OCI-LY7 (cell line): ENCODE measurements around the gene EPHX1. TPM values are rescaled to one million over a fixed set of nuclear protein-coding genes. Genes with fewer than 3 reads are reported as not detected.

Experiments
- BruUV-seq: library from RNA; stranded (reverse); fragments of 400-500 nt; replicated peaks from 2 replicates; lab custom pipeline; 2021; lab: Mats Ljungman, UMichigan
- CTCF ChIA-PET: fragments of 300-600 bp; sonication (Branson Sonifier 250); formaldehyde crosslinking; loops from one replicate; lab custom pipeline; 2022; ENCODE audit warnings: antibody characterized with exemption; ENCODE audit not compliant: unreplicated experiment; lab: Charles Lee
- POLR2A ChIA-PET: fragments of 300-600 bp; sonication (Branson Sonifier 250); formaldehyde crosslinking; loops from one replicate; lab custom pipeline; 2022; ENCODE audit warnings: antibody characterized with exemption; lab: Charles Lee
- DNase-seq: peaks from one replicate; pipeline ENCODE4 v3.0.0-alpha.2; 2015; ENCODE audit warnings: low spot score
- H2AFZ ChIP-seq: fragments of 200-600 bp; sonication (generic), shearing (Covaris generic); 2 replicates; pipeline ENCODE4 v1.6.1; 2014; ENCODE audit warnings: mild to moderate bottlenecking, antibody characterized with exemption, low read length, moderate library complexity
- H3K27ac ChIP-seq: fragments of 200-600 bp; sonication (generic); 2 replicates; pipeline ENCODE4 v1.5.1; 2014; ENCODE audit warnings: mixed run types, low read depth, mild to moderate bottlenecking, moderate library complexity, low read length, inconsistent platforms; ENCODE audit not compliant: poor library complexity, severe bottlenecking
- H3K36me3 ChIP-seq: fragments of 200-600 bp; sonication (generic); 2 replicates; pipeline ENCODE4 v1.6.1; 2014; ENCODE audit warnings: mild to moderate bottlenecking, antibody characterized with exemption, low read length, moderate library complexity, mixed read lengths; ENCODE audit not compliant: insufficient read depth
- H3K4me1 ChIP-seq: fragments of 200-600 bp; sonication (generic); 2 replicates; pipeline ENCODE4 v1.5.1; 2014; ENCODE audit warnings: mild to moderate bottlenecking, low read length; ENCODE audit not compliant: insufficient read depth, poor library complexity, severe bottlenecking
- H3K4me2 ChIP-seq: fragments of 200-600 bp; sonication (generic); 2 replicates; pipeline ENCODE4 v1.6.1; 2014; ENCODE audit warnings: mild to moderate bottlenecking, low read length
- H3K4me3 ChIP-seq: fragments of 200-600 bp; sonication (generic); 2 replicates; pipeline ENCODE4 v1.5.1; 2014; ENCODE audit warnings: mild to moderate bottlenecking, low read depth, low read length; ENCODE audit not compliant: poor library complexity, severe bottlenecking
- H3K79me2 ChIP-seq: fragments of 200-600 bp; sonication (generic); 2 replicates; pipeline ENCODE4 v1.6.1; 2016; ENCODE audit warnings: low read depth, mild to moderate bottlenecking, low read length, moderate library complexity, mixed read lengths; ENCODE audit not compliant: insufficient read depth
- H3K9me2 ChIP-seq: fragments of 200-600 bp; sonication (generic); 2 replicates; pipeline ENCODE4 v1.6.1; 2016; ENCODE audit warnings: mild to moderate bottlenecking, low read length, mixed read lengths; ENCODE audit not compliant: insufficient read depth
- H3K9me3 ChIP-seq: fragments of 200-600 bp; sonication (generic); 2 replicates; pipeline ENCODE4 v1.6.1; 2014; ENCODE audit warnings: mild to moderate bottlenecking, mixed run types, low read length, mixed read lengths
- H4K20me1 ChIP-seq: fragments of 200-600 bp; sonication (generic); 2 replicates; pipeline ENCODE4 v1.6.1; 2014; ENCODE audit warnings: mild to moderate bottlenecking, antibody characterized with exemption, low read length, moderate library complexity, mixed read lengths; ENCODE audit not compliant: insufficient read depth
- EZH2phosphoT487 ChIP-seq: fragments of 200-600 bp; sonication (generic); IDR thresholded peaks from 2 replicates; pipeline ENCODE4 v1.6.1; 2018; ENCODE audit warnings: low read depth, borderline replicate concordance, mild to moderate bottlenecking, mixed run types, antibody characterized with exemption, low read length, moderate library complexity, mixed read lengths
- intact Hi-C: fragments of 100-400 bp; cut with micrococcal nuclease; formaldehyde crosslinking; loops from one replicate; pipeline ENCODE4 v1.10.0; 2022; ENCODE audit not compliant: unreplicated experiment
- total RNA-seq, 2 experiments: library from RNA; depleted of rRNA in 1 of 2; stranded (reverse); fragments of >200 nt in 1 of 2; shearing (Covaris generic) in 1 of 2; gene quantifications; 2 replicates each; pipeline ENCODE4 v1.2.3, GENCODE V29; 2014 to 2022
- TF ChIP-seq, protein P1 (sequence below): fragments of 200-600 bp; sonication (generic); conservative IDR thresholded peaks from 2 replicates; pipeline ENCODE4 v1.5.1; 2014; ENCODE audit warnings: mild to moderate bottlenecking, antibody characterized with exemption, low read length, moderate library complexity, mixed read lengths

EPHX1 gene
- total RNA-seq, 2 experiments from 2014 or later = 0.44 to 1.3 TPM

DNA sequence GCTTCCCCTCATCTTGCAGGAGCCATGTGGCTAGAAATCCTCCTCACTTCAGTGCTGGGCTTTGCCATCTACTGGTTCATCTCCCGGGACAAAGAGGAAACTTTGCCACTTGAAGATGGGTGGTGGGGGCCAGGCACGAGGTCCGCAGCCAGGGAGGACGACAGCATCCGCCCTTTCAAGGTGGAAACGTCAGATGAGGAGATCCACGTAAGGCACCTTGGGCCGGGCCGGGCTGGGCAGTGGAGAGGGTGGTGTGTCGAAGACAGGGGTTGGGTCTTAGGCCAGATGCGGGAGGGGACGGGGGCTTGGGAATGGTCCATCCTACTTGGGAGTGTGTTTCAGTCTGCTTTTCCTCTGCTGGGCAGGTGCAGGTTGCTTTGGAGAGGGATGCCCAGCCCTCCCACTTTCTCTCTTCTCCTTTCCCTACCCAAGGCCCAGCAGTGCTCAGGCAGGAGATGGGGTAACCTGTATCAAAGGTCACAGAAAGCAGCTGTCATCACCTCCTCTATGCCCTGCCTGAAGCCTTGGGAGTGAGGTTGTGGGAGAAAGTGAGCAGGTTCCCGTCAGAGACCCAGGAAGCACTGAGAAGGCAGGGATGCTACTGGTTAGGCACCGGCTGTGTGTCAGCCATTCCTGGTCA lies 18.9 kb downstream of the EPHX1 start:
- no peak for DNase-seq
- H3K79me2 ChIP-seq = no peaks in the 10 kb centered on the region
- no peaks in the 10 kb centered on the region for H4K20me1 ChIP-seq
- H3K9me3 ChIP-seq = no peaks in the 10 kb centered on the region
- no peak overlapping the region for H2AFZ ChIP-seq
- H3K4me3 ChIP-seq = no peak overlapping the region
- H3K4me2 ChIP-seq = no peak overlapping the region
- H3K9me2 ChIP-seq = no peaks in the 10 kb centered on the region
- CTCF ChIA-PET = no interaction called here
- intact Hi-C loops = no loop called here
- no peaks in the 10 kb centered on the region for H3K4me1 ChIP-seq
- POLR2A ChIA-PET = no interaction called here
- no peaks in the 10 kb centered on the region for H3K36me3 ChIP-seq
- BruUV-seq = no TSS peak
- H3K27ac ChIP-seq = no peak overlapping the region
- TF ChIP-seq EZH2phosphoT487 = no peak
- TF ChIP-seq, protein P1, sequence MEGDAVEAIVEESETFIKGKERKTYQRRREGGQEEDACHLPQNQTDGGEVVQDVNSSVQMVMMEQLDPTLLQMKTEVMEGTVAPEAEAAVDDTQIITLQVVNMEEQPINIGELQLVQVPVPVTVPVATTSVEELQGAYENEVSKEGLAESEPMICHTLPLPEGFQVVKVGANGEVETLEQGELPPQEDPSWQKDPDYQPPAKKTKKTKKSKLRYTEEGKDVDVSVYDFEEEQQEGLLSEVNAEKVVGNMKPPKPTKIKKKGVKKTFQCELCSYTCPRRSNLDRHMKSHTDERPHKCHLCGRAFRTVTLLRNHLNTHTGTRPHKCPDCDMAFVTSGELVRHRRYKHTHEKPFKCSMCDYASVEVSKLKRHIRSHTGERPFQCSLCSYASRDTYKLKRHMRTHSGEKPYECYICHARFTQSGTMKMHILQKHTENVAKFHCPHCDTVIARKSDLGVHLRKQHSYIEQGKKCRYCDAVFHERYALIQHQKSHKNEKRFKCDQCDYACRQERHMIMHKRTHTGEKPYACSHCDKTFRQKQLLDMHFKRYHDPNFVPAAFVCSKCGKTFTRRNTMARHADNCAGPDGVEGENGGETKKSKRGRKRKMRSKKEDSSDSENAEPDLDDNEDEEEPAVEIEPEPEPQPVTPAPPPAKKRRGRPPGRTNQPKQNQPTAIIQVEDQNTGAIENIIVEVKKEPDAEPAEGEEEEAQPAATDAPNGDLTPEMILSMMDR = no peak

DNA sequence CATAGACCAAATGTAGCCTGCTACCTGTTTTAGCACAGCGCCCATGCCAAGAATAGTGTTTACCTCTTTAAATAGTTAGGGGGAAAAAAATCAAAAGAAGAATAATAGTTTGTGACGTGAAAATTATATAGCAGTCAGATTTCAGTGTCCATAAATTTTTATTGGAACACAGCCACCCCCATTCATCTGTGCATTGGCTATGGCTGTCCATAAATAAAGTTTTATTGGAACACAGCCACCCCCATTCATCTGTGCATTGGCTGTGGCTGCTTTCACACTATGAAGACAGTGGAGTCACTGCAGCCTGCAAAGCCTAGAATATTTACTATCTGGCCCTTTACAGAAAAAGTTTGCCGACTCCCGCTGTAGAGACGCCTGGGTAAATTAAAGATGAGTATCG lies 20.9 kb downstream of the EPHX1 start:
- Histone ChIP-seq H4K20me1 (no peaks in the 10 kb centered on the region), H3K4me2 (no peak overlapping the region), H3K79me2 (no peaks in the 10 kb centered on the region), H3K27ac (no peak overlapping the region), H3K9me3 (no peaks in the 10 kb centered on the region), H3K4me3 (no peak overlapping the region), H3K36me3 (no peaks in the 10 kb centered on the region), H2AFZ (no peak overlapping the region), H3K9me2 (no peaks in the 10 kb centered on the region), H3K4me1 (no peaks in the 10 kb centered on the region)
- intact Hi-C loops = no loop called here
- POLR2A ChIA-PET = interaction anchor here (0.7 to 1.1 kb wide), 2 partner anchors 53 to 137 kb away, joined by 3 read pairs; partner anchors contain the start of gene SRP9
- TF ChIP-seq, protein P1 = no peak
- no peak for TF ChIP-seq EZH2phosphoT487
- no peak for DNase-seq
- CTCF ChIA-PET = no interaction called here
- no TSS peak for BruUV-seq
